ENCODE results near the gene EDIL3.

EDIL3 gene

GRCh38 chr5:83931969-83932368, 452.7 kb downstream of the EDIL3 start:
- Histone ChIP-seq H3K4me3 (ENCODE audit: low read length) (no peak overlapping the region), H3K9me3 (replicated peaks; ENCODE audit: low read length) (no peaks in the 10 kb centered on the region), H3K36me3 (ENCODE audit: insufficient read depth, low read length) (no peaks in the 10 kb centered on the region), H3K27me3 (ENCODE audit: control insufficient read depth, insufficient read depth, low read length) (no peaks in the 10 kb centered on the region), H3K4me2 (ENCODE audit: low read length) (no peak overlapping the region), H3K4me1 (ENCODE audit: control insufficient read depth, insufficient read depth, low read length) (no peaks in the 10 kb centered on the region), H3K9ac (ENCODE audit: low read depth, low read length) (no peak overlapping the region)

DNA sequence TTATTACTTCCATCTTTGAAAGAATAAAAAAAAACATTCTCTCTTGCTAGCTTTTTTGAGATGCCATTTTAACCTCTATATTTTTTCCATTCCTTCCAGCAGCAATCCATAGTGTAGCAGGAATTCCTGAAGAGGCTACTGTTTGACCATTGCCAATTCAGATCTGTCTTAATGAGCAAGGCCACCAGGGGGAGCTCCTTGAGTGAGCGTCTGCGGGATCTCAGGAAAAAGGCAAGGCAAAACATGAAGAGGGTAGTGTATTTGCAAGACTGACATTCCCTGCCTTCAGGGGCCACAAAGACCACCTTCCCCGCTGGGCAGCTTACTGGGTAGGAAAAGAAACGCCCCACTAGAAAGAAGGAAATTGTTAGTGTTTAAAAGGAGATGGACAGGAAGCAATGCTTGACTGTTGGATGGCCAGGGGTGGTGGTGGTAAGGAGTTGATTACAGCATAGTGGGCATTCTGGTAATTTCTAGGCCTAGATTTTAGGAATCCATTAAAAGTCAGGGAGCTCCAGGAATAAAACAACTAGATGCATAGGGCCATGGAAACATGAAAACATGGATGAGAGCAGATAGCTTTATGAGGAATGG, 457.4 kb downstream of the EDIL3 start:
- Histone ChIP-seq H3K9ac (ENCODE audit: low read depth, low read length) (no peak overlapping the region), H3K9me3 (replicated peaks; ENCODE audit: low read length) (no peaks in the 10 kb centered on the region), H3K27me3 (ENCODE audit: control insufficient read depth, insufficient read depth, low read length) (no peaks in the 10 kb centered on the region), H3K4me1 (ENCODE audit: control insufficient read depth, insufficient read depth, low read length) (peaks cover 32% of the 10 kb centered on the region), H3K36me3 (ENCODE audit: insufficient read depth, low read length) (no peaks in the 10 kb centered on the region), H3K4me2 (ENCODE audit: low read length) (no peak overlapping the region), H3K4me3 (ENCODE audit: low read length) (no peak overlapping the region)

GRCh38 chr5:83925955-83926337, 458.7 kb downstream of the EDIL3 start:
- no peaks in the 10 kb centered on the region for H3K36me3 ChIP-seq (ENCODE audit: insufficient read depth, low read length)
- peak overlapping the region; percentile 42 for H3K4me2 ChIP-seq (ENCODE audit: low read length)
- no peak overlapping the region for H3K4me3 ChIP-seq (ENCODE audit: low read length)
- H3K27me3 ChIP-seq (ENCODE audit: control insufficient read depth, insufficient read depth, low read length) = no peaks in the 10 kb centered on the region
- no peaks in the 10 kb centered on the region for H3K9me3 ChIP-seq (replicated peaks; ENCODE audit: low read length)
- peaks cover 32% of the 10 kb centered on the region for H3K4me1 ChIP-seq (ENCODE audit: control insufficient read depth, insufficient read depth, low read length)
- peak overlapping the region; percentile 24 for H3K9ac ChIP-seq (ENCODE audit: low read depth, low read length)

DNA sequence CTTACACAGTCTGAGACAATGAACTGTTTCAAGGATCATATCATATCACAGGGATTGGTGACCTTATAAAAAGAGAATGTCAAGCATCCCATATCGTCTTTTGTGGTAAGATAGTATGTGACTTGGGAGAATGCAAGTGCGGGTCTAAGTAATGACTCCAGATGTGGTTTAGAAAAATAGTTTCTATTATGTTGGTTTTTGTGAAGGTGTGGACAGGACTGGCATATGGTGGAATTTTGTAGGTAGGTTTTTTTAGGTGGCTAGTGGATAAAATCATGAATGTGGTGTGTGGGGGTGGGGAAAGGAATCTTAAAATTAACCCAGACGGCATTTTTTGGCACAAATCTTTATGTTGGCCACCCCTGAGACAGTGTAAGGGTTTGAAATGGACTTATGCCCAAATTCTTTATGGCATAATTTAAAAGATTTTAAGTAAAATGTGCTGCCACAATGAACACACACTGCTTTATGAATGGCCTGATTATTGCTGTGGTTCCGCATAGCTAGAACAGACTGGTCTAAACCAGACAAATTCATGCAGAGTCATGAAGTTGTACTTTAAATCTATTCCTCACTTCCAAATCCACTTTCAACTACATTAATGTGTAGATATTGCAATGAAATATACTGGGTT, 459.2 kb downstream of the EDIL3 start:
- Histone ChIP-seq H3K9ac (ENCODE audit: low read depth, low read length) (peak overlapping the region; percentile 24), H3K27me3 (ENCODE audit: control insufficient read depth, insufficient read depth, low read length) (no peaks in the 10 kb centered on the region), H3K4me1 (ENCODE audit: control insufficient read depth, insufficient read depth, low read length) (peaks cover 32% of the 10 kb centered on the region), H3K36me3 (ENCODE audit: insufficient read depth, low read length) (no peaks in the 10 kb centered on the region), H3K9me3 (replicated peaks; ENCODE audit: low read length) (no peaks in the 10 kb centered on the region), H3K4me2 (ENCODE audit: low read length) (peak overlapping the region; percentile 42), H3K4me3 (ENCODE audit: low read length) (no peak overlapping the region)

DNA sequence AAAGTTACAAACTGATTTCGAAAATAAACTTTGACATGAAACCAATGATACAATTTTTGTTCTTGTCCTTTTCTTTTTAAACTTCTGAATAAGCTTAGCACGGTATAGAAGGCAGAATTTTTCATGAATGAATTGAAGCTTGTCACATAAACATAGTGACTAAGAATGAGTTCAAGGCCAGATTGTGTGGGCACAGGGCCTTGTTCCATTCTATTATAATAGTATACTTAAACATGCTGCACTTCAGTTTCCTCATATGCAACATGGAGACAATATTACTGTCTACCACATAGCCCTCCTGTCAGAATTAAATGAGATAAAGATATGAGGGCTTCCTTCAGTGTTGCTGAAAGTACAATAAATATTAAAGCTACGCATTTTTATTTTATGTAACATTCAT, 459.8 kb downstream of the EDIL3 start:
- Histone ChIP-seq H3K4me2 (ENCODE audit: low read length) (peak overlapping the region; percentile 46), H3K36me3 (ENCODE audit: insufficient read depth, low read length) (no peaks in the 10 kb centered on the region), H3K27me3 (ENCODE audit: control insufficient read depth, insufficient read depth, low read length) (no peaks in the 10 kb centered on the region), H3K4me1 (ENCODE audit: control insufficient read depth, insufficient read depth, low read length) (peaks cover 32% of the 10 kb centered on the region), H3K9me3 (replicated peaks; ENCODE audit: low read length) (no peaks in the 10 kb centered on the region), H3K9ac (ENCODE audit: low read depth, low read length) (peak overlapping the region; percentile 25), H3K4me3 (ENCODE audit: low read length) (no peak overlapping the region)

DNA sequence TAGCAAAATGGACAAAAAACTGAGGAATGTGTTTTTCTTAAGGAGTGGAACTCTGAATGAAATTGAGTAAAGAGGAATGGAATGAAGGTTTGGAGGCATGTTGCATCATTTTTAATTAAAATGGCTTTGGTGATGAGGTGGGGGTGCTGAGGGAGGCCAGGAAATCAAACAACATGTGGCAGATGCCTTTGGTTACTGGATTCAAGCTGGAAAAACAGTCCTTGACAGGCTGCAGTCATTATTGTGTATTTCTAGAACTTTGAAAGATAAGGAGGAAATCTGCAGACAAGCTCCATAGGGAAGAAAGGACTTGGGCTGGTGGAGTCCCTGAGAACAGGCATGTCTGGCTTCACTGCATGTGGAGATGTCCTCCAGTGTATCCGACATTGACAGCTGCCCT, 460.5 kb downstream of the EDIL3 start:
- no peaks in the 10 kb centered on the region for H3K27me3 ChIP-seq (ENCODE audit: control insufficient read depth, insufficient read depth, low read length)
- no peaks in the 10 kb centered on the region for H3K36me3 ChIP-seq (ENCODE audit: insufficient read depth, low read length)
- peak overlapping the region; percentile 46 for H3K4me2 ChIP-seq (ENCODE audit: low read length)
- H3K4me3 ChIP-seq (ENCODE audit: low read length) = no peak overlapping the region
- H3K9ac ChIP-seq (ENCODE audit: low read depth, low read length) = peak overlapping the region; percentile 25
- peaks cover 35% of the 10 kb centered on the region for H3K4me1 ChIP-seq (ENCODE audit: control insufficient read depth, insufficient read depth, low read length)
- H3K9me3 ChIP-seq (replicated peaks; ENCODE audit: low read length) = no peaks in the 10 kb centered on the region

GRCh38 chr5:83922699-83923098, 462.0 kb downstream of the EDIL3 start:
- H3K4me2 ChIP-seq (ENCODE audit: low read length) = no peak overlapping the region
- no peaks in the 10 kb centered on the region for H3K36me3 ChIP-seq (ENCODE audit: insufficient read depth, low read length)
- no peak overlapping the region for H3K9ac ChIP-seq (ENCODE audit: low read depth, low read length)
- H3K27me3 ChIP-seq (ENCODE audit: control insufficient read depth, insufficient read depth, low read length) = no peaks in the 10 kb centered on the region
- no peak overlapping the region for H3K4me3 ChIP-seq (ENCODE audit: low read length)
- no peaks in the 10 kb centered on the region for H3K9me3 ChIP-seq (replicated peaks; ENCODE audit: low read length)
- peaks cover 37% of the 10 kb centered on the region for H3K4me1 ChIP-seq (ENCODE audit: control insufficient read depth, insufficient read depth, low read length)

GRCh38 chr5:83921666-83922193, 462.9 kb downstream of the EDIL3 start:
- no peaks in the 10 kb centered on the region for H3K9me3 ChIP-seq (replicated peaks; ENCODE audit: low read length)
- H3K9ac ChIP-seq (ENCODE audit: low read depth, low read length) = no peak overlapping the region
- H3K36me3 ChIP-seq (ENCODE audit: insufficient read depth, low read length) = no peaks in the 10 kb centered on the region
- no peak overlapping the region for H3K4me3 ChIP-seq (ENCODE audit: low read length)
- H3K4me2 ChIP-seq (ENCODE audit: low read length) = no peak overlapping the region
- peaks cover 37% of the 10 kb centered on the region for H3K4me1 ChIP-seq (ENCODE audit: control insufficient read depth, insufficient read depth, low read length)
- H3K27me3 ChIP-seq (ENCODE audit: control insufficient read depth, insufficient read depth, low read length) = no peaks in the 10 kb centered on the region

DNA sequence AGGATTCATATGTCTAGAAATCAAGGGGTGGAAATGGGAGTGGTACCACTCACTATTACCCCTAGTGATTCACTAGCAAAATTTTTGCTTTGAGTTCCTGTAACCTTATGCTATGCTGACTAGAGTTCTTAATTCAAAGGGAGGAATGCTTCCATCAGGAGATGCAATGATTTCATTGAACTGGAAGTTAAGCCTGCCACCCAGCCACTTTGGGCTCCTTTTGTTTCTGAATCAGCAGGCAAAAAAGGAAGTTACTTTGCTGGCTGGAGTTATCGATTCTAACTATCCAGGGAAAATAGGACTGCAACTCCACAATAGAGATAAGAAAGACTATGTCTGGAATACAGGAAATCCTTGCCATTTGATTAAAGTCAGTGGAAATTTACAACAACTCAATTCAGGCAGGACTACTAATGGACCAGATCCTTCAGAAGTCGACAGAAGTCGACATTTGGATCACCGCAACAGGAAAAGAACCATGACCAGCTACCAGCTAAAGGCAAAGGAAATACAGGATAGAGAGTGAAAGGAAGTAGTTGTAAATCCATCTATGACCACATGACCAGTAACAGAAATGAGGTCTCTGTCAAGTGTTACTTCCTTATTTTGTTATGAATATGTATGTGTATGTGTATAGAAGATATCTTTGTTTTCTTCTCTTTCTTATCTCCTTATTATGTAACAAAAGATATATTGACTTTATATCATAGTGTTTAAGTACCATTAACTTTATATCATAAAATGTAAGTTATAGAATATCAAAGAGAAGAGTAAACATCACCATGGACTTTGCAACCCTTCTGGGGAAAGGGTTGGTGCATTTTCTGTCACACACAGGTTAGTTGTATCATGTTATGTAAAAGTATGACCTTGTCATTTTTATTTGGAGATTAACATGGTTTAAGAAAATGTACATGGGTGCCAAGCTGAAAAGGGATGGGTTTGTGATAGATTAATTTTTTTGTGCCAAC, 465.3 kb downstream of the EDIL3 start:
- Histone ChIP-seq H3K4me3 (ENCODE audit: low read length) (no peak overlapping the region), H3K4me2 (ENCODE audit: low read length) (no peak overlapping the region), H3K27me3 (ENCODE audit: control insufficient read depth, insufficient read depth, low read length) (no peaks in the 10 kb centered on the region), H3K36me3 (ENCODE audit: insufficient read depth, low read length) (no peaks in the 10 kb centered on the region), H3K9me3 (replicated peaks; ENCODE audit: low read length) (no peaks in the 10 kb centered on the region), H3K4me1 (ENCODE audit: control insufficient read depth, insufficient read depth, low read length) (peaks cover 14% of the 10 kb centered on the region), H3K9ac (ENCODE audit: low read depth, low read length) (no peak overlapping the region)

DNA sequence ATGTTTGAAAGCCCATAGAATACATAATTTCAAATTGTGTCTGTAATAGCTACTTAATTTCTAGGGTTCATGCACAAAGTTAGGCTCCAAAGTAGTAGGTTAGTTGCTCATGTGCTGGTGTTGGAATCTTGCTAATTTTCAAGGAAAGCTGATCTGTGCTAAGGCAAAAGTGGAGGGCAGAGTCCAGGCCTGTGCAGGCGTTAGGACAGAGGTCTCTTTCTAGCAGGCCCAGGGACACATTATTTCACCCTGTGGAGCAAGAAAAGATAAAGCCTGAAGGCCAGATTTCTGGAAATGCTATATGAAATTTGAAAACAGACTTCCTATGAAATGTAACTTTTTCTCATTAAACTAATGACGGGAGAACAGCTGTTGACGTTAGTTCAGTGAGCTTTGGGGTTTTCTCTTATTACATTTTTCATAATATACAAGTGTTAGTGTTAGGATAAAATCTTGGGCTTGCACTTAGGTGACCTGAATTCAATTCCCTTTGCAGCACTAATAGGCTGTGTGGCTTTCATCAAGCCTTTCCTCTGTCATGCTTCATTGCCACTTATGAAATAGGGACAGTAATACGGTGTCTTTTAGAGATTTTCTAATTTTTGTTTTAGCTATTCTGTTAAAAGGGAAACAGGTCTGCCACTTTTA, 467.3 kb downstream of the EDIL3 start:
- Histone ChIP-seq H3K36me3 (ENCODE audit: insufficient read depth, low read length) (no peaks in the 10 kb centered on the region), H3K9ac (ENCODE audit: low read depth, low read length) (no peak overlapping the region), H3K9me3 (replicated peaks; ENCODE audit: low read length) (no peaks in the 10 kb centered on the region)

More for the DNA sequence above, 467.3 kb downstream of the EDIL3 start:
- H3K27me3 ChIP-seq (ENCODE audit: control insufficient read depth, insufficient read depth, low read length) = no peaks in the 10 kb centered on the region
- H3K4me1 ChIP-seq (ENCODE audit: control insufficient read depth, insufficient read depth, low read length) = peaks cover 5% of the 10 kb centered on the region
- no peak overlapping the region for H3K4me3 ChIP-seq (ENCODE audit: low read length)
- H3K4me2 ChIP-seq (ENCODE audit: low read length) = no peak overlapping the region

Measured in skeletal muscle satellite cell (primary cell).